ENCODE measurements around the gene HK1.

DNA sequence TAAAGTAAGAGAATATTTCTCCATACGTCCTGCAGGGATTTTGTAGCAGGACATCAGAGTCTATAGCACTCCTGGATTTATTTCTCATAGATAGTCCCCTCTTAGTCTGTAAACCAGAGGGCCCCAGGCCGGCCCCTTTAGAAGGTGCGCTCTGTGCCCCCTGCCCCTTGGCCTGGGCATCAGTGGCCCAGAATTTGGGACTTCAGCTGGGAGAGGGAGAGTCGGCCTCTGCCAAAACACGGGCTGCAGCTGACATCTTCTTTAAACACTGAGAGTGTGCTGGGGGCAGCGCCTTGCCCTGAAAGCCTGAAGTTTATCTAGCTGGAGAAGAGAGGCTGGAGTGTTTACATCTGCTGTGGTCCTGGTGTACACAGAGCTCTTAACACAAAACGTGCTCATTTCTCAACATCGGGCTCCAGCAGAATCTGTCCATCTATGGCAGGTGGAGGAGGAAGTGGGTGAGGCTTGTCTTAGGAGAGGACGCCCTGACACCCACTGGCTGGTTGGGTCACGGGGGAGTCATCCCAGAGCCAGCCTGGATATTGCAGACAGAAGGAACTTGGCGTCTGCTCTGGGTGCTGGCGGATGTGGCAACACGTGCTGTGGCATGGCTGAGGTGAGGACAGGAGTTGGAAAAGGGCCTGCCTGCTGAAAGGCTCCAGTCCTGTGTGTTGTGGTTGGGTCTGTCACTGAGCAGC, 143.5 kb downstream of the HK1 start:
- TF ChIP-seq, protein P1, sequence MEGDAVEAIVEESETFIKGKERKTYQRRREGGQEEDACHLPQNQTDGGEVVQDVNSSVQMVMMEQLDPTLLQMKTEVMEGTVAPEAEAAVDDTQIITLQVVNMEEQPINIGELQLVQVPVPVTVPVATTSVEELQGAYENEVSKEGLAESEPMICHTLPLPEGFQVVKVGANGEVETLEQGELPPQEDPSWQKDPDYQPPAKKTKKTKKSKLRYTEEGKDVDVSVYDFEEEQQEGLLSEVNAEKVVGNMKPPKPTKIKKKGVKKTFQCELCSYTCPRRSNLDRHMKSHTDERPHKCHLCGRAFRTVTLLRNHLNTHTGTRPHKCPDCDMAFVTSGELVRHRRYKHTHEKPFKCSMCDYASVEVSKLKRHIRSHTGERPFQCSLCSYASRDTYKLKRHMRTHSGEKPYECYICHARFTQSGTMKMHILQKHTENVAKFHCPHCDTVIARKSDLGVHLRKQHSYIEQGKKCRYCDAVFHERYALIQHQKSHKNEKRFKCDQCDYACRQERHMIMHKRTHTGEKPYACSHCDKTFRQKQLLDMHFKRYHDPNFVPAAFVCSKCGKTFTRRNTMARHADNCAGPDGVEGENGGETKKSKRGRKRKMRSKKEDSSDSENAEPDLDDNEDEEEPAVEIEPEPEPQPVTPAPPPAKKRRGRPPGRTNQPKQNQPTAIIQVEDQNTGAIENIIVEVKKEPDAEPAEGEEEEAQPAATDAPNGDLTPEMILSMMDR (IDR thresholded peaks at IDR 0.05): no peak
- no peak for TF ChIP-seq POLR2A (IDR thresholded peaks at IDR 0.05)

Measured in adrenal gland (tissue), 5 donors.